Endothelial cell of umbilical vein (primary cell): ENCODE results near the gene ECEL1. TPM values are rescaled to one million over a fixed set of nuclear protein-coding genes. Genes with fewer than 3 reads are reported as not detected.

Experiments used
- BruUV-seq: library from RNA; stranded (reverse); fragments of 400-500 nt; replicated peaks from 2 replicates; lab custom pipeline; 2021; lab: Mats Ljungman, UMichigan
- CTCF ChIA-PET: fragments of 300-600, 350-600 bp; sonication (Branson Sonifier 250); formaldehyde crosslinking; loops from one replicate; lab custom pipeline; 2021; ENCODE audit warnings: antibody characterized with exemption, inconsistent platforms; lab: Charles Lee
- POLR2A ChIA-PET: fragments of 300-600, 350-600 bp; sonication (Branson Sonifier 250); formaldehyde crosslinking; loops from one replicate; lab custom pipeline; 2021; ENCODE audit warnings: antibody characterized with exemption, inconsistent platforms; lab: Charles Lee
- DNase-seq: peaks from one replicate; pipeline ENCODE4 v3.0.0-alpha.2; 2011; ENCODE audit warnings: low read depth, low spot score
- FAIRE-seq: peaks from 2 replicates; lab custom pipeline; 2011; peaks lifted over from hg19 to GRCh38; lab: Jason Lieb, UNC
- H2AFZ ChIP-seq: 2 replicates; pipeline ENCODE4 v1.6.0; 2012; ENCODE audit warnings: low read depth, low read length, control low read depth, inconsistent platforms
- H3K27ac ChIP-seq: 2 replicates; pipeline ENCODE4 v1.5.1; 2011; ENCODE audit warnings: low read depth, mild to moderate bottlenecking, control low read depth, low read length, moderate library complexity; ENCODE audit not compliant: insufficient read depth
- H3K27me3 ChIP-seq, 2 experiments: 2 replicates each; pipeline versions ENCODE4 v1.6.0 to v1.6.1; 2011; ENCODE audit warnings: low read length in 2 of 2, mixed read lengths in 1 of 2; ENCODE audit not compliant: control insufficient read depth in 2 of 2, insufficient read depth in 2 of 2
- H3K36me3 ChIP-seq, 2 experiments: 2 replicates in 1 of 2; 3 replicates in 1 of 2; pipeline ENCODE4 v1.5.1; 2011; ENCODE audit warnings: low read length in 2 of 2, mild to moderate bottlenecking in 1 of 2, moderate library complexity in 1 of 2; ENCODE audit not compliant: control insufficient read depth in 2 of 2, insufficient read depth in 2 of 2; ENCODE audit errors: extremely low read depth in 1 of 2
- H3K4me1 ChIP-seq: 3 replicates; pipeline ENCODE4 v1.5.1; 2011; ENCODE audit warnings: mild to moderate bottlenecking, low read length; ENCODE audit not compliant: control insufficient read depth, insufficient read depth; ENCODE audit errors: extremely low read depth
- H3K4me2 ChIP-seq: 2 replicates; pipeline ENCODE4 v1.6.1; 2011; ENCODE audit warnings: low read length, control low read depth, mixed read lengths; ENCODE audit not compliant: insufficient read depth
- H3K4me3 ChIP-seq, 3 experiments: fragments of 200-600 bp in 1 of 3; sonication (generic), shearing (Covaris generic) in 1 of 3; replicated peaks in 1 of 3; 2 replicates each; pipeline ENCODE4 v1.5.1; 2011 to 2016; ENCODE audit warnings: control low read depth in 3 of 3, low read length in 3 of 3, mild to moderate bottlenecking in 2 of 3, inconsistent platforms in 1 of 3, low read depth in 1 of 3, moderate library complexity in 1 of 3; ENCODE audit not compliant: insufficient read depth in 1 of 3
- H3K79me2 ChIP-seq: 2 replicates; pipeline ENCODE4 v1.6.0; 2012; ENCODE audit warnings: low read length, inconsistent platforms; ENCODE audit not compliant: control insufficient read depth, insufficient read depth
- H3K9ac ChIP-seq: replicated peaks from 2 replicates; pipeline ENCODE3; 2011; ENCODE audit warnings: low read length, control low read depth; ENCODE audit not compliant: insufficient read depth; ENCODE audit errors: extremely low read depth
- H3K9me1 ChIP-seq: replicated peaks from 3 replicates; pipeline ENCODE4 v1.6.0; 2011; ENCODE audit warnings: mild to moderate bottlenecking, low read length; ENCODE audit not compliant: control insufficient read depth, insufficient read depth; ENCODE audit errors: extremely low read depth
- H3K9me3 ChIP-seq: replicated peaks from 2 replicates; pipeline ENCODE4 v1.5.1; 2012; ENCODE audit warnings: low read length, inconsistent platforms; ENCODE audit not compliant: control insufficient read depth, insufficient read depth
- H4K20me1 ChIP-seq: replicated peaks from 2 replicates; pipeline ENCODE3; 2011; ENCODE audit warnings: mild to moderate bottlenecking, low read length; ENCODE audit not compliant: control insufficient read depth, insufficient read depth; ENCODE audit errors: extremely low read depth
- CTCF ChIP-seq, 2 donors: IDR thresholded peaks; 1 replicate in 1 of 2; 2 replicates in 1 of 2; pipeline ENCODE4 v1.5.1; 2011; ENCODE audit warnings: low read length in 2 of 2, mild to moderate bottlenecking in 2 of 2, moderate library complexity in 2 of 2, control low read depth in 1 of 2, inconsistent platforms in 1 of 2, low read depth in 1 of 2; ENCODE audit not compliant: insufficient read depth in 1 of 2; ENCODE audit errors: extremely low read depth in 1 of 2
- EZH2 ChIP-seq: IDR thresholded peaks from 2 replicates; pipeline ENCODE4 v1.6.1; 2012; ENCODE audit warnings: borderline replicate concordance, low read depth, mild to moderate bottlenecking, moderate library complexity, low read length, inconsistent platforms; ENCODE audit not compliant: severe bottlenecking
- FOS ChIP-seq: IDR thresholded peaks from 2 replicates; pipeline ENCODE4 v1.6.1; 2011; ENCODE audit warnings: mild to moderate bottlenecking, low read length, moderate library complexity, borderline replicate concordance; ENCODE audit not compliant: insufficient read depth
- GATA2 ChIP-seq: IDR thresholded peaks from 2 replicates; pipeline ENCODE4 v1.7.0; 2011; ENCODE audit warnings: low read depth, mild to moderate bottlenecking, moderate library complexity, mixed read lengths, low read length; ENCODE audit not compliant: insufficient read length, insufficient read depth
- JUN ChIP-seq: IDR thresholded peaks from 2 replicates; pipeline ENCODE4 v1.6.1; 2011; ENCODE audit warnings: borderline replicate concordance, low read depth; ENCODE audit not compliant: insufficient read length, insufficient read depth
- MAX ChIP-seq: IDR thresholded peaks from 2 replicates; pipeline ENCODE4 v1.6.1; 2011; ENCODE audit not compliant: insufficient read depth, insufficient read length
- MYC ChIP-seq: IDR thresholded peaks from one replicate; pipeline ENCODE4 v1.6.1; 2011; ENCODE audit warnings: mild to moderate bottlenecking, low read depth, low read length
- POLR2A ChIP-seq: IDR thresholded peaks from 2 replicates; pipeline ENCODE4 v1.6.1; 2012; ENCODE audit warnings: low read depth, mild to moderate bottlenecking, control low read depth, low read length
- POLR2AphosphoS5 ChIP-seq: IDR thresholded peaks from 2 replicates; pipeline ENCODE4 v1.6.1; 2012; ENCODE audit warnings: low read depth, mild to moderate bottlenecking, control low read depth, low read length, moderate library complexity; ENCODE audit not compliant: insufficient read depth
- dilution Hi-C: fragments of 300-500 bp; cut with MboI; formaldehyde crosslinking; loops from one replicate; pipeline ENCODE4 v1.15.0; 2019; ENCODE audit warnings: low sequenced_read_pairs; ENCODE audit not compliant: extremely low pct_ligation_motif_present
- intact Hi-C: fragments of 100-400 bp; cut with micrococcal nuclease; formaldehyde crosslinking; loops from one replicate; pipeline ENCODE4 v1.10.0; 2022
- polyA plus RNA-seq, 4 experiments: library from polyadenylated mRNA; depleted of rRNA in 3 of 4; stranded (reverse) in 3 of 4; unstranded in 1 of 4; fragments of >200 nt; gene quantifications; 2 replicates each; pipeline versions ENCODE4 v1.2.1 to v1.2.3, GENCODE V29; 2011 to 2012; ENCODE audit warnings: missing spikeins in 1 of 4
- total RNA-seq: library from RNA; stranded (reverse); gene quantifications from 2 replicates; pipeline ENCODE4 v1.2.3, GENCODE V29; 2021

ECEL1 gene
- total and polyA plus RNA-seq, 2 donors (not counting 3 experiments of a cell fraction or from before 2014, with no cell fraction given): not detected

- H2AFZ ChIP-seq: no peak overlapping the region
- peaks cover 0 to 2% of the 10 kb centered on the region in 2 experiments for H3K27me3 ChIP-seq
- H3K4me1 ChIP-seq: no peaks in the 10 kb centered on the region
- H4K20me1 ChIP-seq: no peaks in the 10 kb centered on the region
- TF ChIP-seq MYC (no peak), POLR2AphosphoS5 (no peak), EZH2 (no peak), MAX (no peak), POLR2A (no peak), GATA2 (no peak)
- no peaks in the 10 kb centered on the region for H3K9me1 ChIP-seq
- intact Hi-C loops: no loop called here
- BruUV-seq: no TSS peak
- H3K9ac ChIP-seq: no peak overlapping the region
- H3K36me3 ChIP-seq: no peaks in the 10 kb centered on the region
- no peaks in the 10 kb centered on the region for H3K9me3 ChIP-seq
- POLR2A ChIA-PET: no interaction called here
- no peak for FAIRE-seq
- no peaks in the 10 kb centered on the region for H3K79me2 ChIP-seq
- no peak overlapping the region for H3K4me3 ChIP-seq
- CTCF ChIA-PET: interaction anchor here (1.1 to 3.7 kb wide), 8 partner anchors 9 to 538 kb away, joined by 3 to 26 read pairs (median 6); no protein-coding TSS in a partner anchor
- dilution Hi-C loops: no loop called here
- DNase-seq: no peak
- H3K4me2 ChIP-seq: no peak overlapping the region
- H3K27ac ChIP-seq: no peak overlapping the region
Observed at GRCh38 chr2:232436381-232437194, 51.0 kb downstream of the ECEL1 start.

GRCh38 chr2:232435805-232436204 lies 51.8 kb downstream of the ECEL1 start:
- TF ChIP-seq FOS (no peak), MAX (no peak), CTCF (IDR thresholded peaks at IDR 0.05; ENCODE audit: extremely low read depth in 1 of 2, insufficient read depth in 1 of 2, low read depth in 1 of 2, low read length in 2 of 2) (no peak), JUN (no peak), POLR2A (no peak), MYC (no peak), POLR2AphosphoS5 (no peak), EZH2 (no peak), GATA2 (no peak)
- dilution Hi-C loops: no loop called here
- Histone ChIP-seq H4K20me1 (no peaks in the 10 kb centered on the region), H3K9me3 (no peaks in the 10 kb centered on the region), H3K27me3 (peaks cover 0 to 2% of the 10 kb centered on the region in 2 experiments), H3K4me1 (no peaks in the 10 kb centered on the region), H2AFZ (no peak overlapping the region), H3K9ac (no peak overlapping the region), H3K79me2 (no peaks in the 10 kb centered on the region), H3K4me2 (no peak overlapping the region), H3K27ac (no peak overlapping the region), H3K9me1 (no peaks in the 10 kb centered on the region), H3K4me3 (no peak overlapping the region), H3K36me3 (no peaks in the 10 kb centered on the region)
- ChIA-PET POLR2A (no interaction called here), CTCF (interaction anchor here (0.8 to 3.7 kb wide), 7 partner anchors 23 to 535 kb away, joined by 3 to 26 read pairs (median 3); no protein-coding TSS in a partner anchor)
- BruUV-seq: no TSS peak
- FAIRE-seq (no peak), DNase-seq (no peak)
- intact Hi-C loops: no loop called here
